HG03457 (cell line): ENCODE data around the gene CCDC107.
A peak's percentile ranks its signal among the peaks of the same experiment; 100 is the strongest.

Experiments
- ATAC-seq: cut with Tn5 transposase; IDR thresholded peaks from one replicate; pipeline ENCODE4 v1.9.1; 2021; ENCODE audit warnings: moderate number of reproducible peaks; ENCODE audit not compliant: unreplicated experiment

CCDC107 gene

DNA sequence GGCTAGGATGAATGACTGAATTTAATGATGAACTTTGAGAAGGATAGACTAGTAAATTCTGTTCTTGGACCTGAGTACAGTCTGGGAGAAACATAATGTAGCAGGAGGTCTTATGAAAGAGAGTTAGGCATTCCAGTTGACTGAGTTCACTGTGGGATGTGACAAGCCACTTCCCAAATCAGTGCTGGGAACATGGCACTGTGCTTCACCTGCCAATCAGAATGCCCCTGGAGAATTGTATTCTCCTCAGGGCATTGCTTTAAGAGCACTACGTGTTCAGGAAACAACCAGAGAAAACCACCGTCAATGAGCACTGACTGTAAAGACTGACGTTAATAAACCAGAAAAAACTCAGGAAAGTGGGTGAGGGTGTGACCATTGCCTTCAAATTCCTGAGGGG lies 1.2 kb downstream of the CCDC107 start:
- no peak for ATAC-seq

DNA sequence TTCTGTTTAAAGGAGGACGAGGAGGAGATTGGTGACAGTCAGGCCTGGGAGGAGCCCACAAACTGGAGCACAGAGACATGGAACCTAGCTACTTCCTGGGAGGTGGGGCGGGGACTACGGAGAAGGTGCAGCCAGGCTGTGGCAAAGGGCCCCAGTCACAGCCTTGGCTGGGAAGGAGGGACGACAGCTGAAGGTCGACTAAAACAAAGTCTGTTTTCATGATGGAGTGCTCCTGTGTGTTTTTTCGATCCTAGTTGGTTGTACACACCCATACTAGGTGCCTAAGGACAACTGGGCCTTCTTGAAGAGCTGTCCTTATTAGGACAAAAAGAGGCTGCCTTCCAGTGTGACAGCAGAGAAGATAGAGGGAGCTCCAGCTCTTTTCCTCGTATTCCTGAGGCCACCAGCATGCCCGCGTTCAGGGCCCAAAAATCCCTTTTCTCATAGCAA lies 2.9 kb downstream of the CCDC107 start:
- ATAC-seq = no peak

DNA sequence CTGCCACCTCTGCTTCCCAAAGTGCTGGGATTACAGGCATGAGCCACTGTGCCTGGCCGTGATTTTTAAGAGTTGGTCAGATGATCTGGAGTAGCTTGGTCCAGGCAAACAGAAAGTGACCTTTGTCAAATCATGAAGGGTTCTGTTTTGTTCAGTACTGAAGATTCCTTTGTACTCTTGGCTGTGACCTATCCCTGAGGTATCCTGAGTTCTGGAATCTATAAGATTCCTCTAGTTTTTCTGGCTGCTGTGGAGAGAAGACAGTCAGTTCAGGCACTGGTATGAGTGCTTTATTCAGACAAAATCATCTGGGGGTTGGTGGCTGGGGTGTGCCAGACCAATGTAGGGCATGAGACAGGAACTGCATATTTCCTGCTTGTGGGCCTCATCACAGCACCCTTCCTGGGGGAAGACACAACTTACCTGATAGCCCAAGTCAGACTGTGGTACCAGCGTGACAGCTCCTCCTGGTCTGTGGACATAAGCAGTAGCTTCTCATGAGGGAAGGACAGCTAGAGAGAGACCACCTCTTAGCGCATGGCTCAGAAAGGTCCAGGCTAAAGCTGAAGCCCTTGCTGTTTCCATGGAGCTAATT lies 3.8 kb downstream of the CCDC107 start:
- ATAC-seq = no peak

DNA sequence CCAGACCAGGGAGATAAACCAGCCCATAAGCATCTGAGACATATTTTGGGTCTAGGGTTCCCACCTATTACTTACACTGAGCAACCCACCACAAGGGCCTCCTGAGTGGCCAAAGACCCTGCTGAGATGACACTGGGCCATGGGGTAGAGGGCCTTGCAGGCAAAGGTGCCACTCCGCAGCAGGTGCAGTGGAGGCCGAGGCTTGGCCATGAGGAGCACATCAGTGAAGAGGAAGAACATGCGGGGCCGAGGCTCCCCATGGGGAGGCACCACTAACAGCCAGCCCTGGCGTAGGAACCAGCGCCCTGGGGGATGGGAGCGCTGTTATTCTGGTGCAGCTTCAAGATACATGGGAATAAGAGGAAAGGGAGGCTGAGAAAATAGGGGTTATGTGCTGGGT lies 4.3 kb downstream of the CCDC107 start:
- ATAC-seq = no peak

DNA sequence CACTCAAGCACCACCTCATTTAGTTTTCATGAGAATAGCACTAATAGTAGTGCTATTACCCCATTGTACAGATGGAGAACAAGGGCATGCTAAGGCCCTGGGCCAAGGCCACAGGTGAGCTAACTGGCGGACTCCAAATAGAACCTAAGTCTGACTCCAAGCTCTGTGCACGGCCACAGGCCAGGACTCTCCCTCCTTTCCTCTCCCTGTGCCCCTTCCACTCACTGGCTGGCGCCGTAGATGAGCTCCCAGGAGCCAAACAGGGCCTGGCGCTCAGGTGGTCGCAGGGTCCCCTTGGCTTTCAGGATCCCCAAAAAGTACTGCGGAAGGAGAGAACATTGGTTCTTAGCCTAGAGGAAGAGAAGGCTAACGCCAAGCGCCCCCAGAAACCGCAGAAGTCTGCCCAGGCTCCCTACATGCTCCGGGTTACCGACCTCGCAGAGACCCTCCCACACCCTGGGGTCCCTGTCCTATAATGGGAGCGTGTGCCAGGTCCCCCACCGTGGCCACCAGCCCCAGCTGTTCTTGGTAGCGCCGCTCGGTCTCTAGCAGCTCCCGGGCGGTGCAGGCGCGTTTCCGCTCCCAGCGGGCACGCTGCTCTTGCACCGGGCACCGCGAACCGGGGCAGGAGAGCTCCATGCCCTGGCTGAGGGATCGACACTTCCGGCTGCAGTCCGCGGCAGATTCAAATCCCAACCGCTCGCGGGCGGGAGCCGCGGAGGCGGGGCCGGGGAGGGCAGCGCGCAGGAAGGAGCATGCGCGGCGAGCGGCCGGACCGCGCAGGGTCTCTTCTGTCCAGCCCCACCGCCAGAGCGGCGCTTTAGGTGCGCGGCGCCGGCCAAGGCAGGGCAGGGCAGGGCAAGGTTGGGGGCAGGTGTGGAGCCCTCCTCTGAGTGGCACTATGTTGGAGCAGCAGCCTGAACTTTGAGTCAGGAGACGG lies 6.7 kb downstream of the CCDC107 start, which contains the start of gene ARHGEF39:
ARHGEF39 (minus strand) TSS at position 665 of the 940 bp plus-strand sequence; CDS start at position 639, 26 bp downstream.
- peak; percentile 44 for ATAC-seq

DNA sequence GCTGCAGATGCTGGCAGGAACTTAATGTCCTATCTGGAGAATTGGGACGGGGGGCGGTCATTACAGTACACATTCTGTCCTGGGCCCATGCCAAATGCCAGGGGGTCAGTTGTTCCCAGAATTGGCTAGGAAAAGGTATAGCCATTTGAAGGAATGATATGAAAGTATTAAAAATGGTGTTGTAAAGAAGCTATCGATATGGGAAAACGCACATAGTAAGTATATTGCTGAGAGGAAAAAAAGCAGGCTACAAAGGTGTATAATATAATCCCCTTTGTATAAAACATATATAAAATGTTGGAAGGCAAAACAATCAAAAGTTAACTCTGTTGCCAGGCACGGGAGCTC lies 7.4 kb downstream of the CCDC107 start:
- no peak for ATAC-seq

DNA sequence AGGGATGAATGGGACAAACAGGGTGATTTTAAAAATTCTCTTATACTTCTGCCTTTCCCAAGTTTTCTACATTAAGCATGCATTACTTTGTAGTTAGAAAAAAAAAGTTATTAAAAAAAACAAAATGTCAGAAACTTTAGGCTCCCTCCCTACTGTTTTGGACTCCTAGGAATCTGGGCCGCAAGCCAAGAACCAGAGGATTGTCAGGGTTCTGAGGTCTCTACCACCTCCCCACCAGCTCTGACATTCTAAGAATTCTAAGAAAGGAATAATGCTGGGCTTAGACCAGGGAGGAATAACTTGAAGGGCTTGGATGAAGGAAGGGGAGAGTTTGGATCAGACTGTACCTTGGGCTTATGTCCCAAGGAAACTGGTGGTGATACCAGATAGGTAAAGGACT lies 8.0 kb downstream of the CCDC107 start:
- no peak for ATAC-seq

DNA sequence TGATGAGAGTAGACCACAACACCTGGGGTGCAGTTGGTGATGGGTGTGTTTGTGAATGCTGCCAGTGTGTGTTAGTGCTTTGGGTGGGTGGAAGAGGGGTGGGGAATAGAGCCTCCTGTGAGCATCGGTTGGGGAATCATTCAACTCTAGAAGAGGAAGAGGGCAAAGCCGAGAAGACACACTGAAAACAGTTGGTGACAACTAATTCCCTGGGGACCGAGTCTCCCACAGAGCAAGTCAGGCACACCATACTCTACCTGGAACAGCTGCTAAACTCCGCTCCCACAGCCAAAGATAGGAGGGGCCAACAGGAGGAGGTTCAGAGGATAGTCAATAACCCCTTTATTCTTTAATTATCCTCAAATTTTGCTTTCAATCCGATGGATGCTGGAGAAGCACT lies 8.5 kb downstream of the CCDC107 start:
- ATAC-seq = no peak

DNA sequence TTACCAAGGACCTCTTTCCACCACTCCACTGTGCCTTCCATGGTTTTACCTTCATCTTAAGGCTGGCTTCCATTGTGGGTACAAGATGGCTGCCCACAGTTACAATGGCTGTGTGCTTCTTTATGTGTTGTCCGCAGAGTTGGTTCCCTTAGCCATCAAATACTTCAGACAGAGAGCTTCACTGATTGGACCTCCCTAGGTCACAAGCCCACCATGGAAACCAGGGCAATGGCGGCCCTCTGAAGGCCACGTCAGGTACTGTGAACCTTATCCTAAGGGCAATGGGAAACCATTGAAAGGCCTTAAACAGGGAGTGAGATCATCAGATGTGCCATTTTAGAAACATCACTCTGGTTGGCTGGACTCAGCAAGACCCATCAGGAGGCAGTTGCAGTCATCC lies 9.8 kb downstream of the CCDC107 start:
- ATAC-seq = no peak

DNA sequence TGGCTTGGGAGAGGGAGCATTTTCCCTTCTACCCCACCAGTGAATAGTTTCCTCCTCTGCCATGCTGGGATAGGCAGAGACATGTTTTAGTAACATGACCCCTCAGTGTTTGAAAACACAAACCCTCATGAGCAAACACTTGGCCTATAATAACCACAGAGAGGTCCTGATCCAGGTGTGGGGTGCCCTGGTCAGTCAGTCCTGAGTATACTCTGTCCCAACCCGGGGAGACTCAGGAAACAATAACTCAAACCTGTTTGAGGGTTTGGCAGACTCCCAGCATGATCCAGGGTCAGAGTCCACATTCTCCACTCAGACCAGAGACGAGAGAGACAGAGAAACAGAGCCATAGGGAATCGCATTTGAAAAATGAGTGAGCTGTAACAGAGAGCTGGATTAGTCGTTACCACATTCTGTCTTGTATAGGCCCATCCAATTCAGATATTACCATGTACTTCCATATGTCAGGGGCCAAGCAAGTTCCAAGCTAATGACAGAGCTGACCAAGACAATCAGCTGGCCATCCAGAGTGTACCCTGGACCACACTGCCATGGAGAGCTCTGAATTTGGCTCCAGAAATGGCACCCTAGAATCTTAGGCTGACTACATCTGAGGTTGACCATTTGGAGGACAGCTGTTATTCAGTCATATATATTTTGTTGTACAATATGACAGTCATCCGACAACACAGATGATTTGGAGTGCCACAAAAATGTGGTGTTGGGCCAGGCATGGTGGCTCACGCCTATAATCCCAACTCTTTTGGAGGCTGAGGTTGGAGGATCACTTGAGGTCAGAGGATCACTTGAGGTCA lies 11.4 kb downstream of the CCDC107 start:
- no peak for ATAC-seq

DNA sequence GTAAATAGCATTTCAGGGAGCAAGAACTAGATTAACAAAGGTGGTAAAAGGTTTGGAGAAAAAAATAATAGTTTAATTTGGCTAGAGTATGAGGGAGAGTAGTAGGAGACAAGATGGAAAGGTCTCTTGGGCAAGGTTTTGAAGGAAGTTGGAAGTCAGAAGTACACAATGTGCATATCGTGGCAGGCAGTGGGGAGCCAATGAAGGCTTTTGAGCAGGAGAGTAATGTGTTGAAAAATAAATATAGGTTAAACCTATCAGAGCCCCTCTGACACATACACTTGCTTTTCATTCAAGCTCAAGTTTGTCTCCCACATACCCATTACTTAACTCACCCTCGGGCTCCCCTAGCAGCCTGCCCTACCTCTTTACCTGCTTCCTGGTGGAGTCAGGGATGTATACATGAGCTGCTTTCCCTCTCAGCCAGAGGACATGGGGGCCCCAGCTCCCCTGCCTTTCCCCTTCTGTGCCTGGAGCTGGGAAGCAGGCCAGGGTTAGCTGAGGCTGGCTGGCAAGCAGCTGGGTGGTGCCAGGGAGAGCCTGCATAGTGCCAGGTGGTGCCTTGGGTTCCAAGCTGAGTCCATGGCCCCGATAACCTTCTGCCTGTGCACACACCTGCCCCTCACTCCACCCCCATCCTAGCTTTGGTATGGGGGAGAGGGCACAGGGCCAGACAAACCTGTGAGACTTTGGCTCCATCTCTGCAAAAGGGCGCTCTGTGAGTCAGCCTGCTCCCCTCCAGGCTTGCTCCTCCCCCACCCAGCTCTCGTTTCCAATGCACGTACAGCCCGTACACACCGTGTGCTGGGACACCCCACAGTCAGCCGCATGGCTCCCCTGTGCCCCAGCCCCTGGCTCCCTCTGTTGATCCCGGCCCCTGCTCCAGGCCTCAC lies 15.3 kb downstream of the CCDC107 start, which contains the start of gene CA9:
CA9 (plus strand) TSS at position 797 of the 893 bp plus-strand sequence; CDS start at position 829, 32 bp downstream.
- ATAC-seq = no peak

DNA sequence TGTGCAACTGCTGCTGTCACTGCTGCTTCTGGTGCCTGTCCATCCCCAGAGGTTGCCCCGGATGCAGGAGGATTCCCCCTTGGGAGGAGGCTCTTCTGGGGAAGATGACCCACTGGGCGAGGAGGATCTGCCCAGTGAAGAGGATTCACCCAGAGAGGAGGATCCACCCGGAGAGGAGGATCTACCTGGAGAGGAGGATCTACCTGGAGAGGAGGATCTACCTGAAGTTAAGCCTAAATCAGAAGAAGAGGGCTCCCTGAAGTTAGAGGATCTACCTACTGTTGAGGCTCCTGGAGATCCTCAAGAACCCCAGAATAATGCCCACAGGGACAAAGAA lies 15.9 kb downstream of the CCDC107 start:
- ATAC-seq = no peak

DNA sequence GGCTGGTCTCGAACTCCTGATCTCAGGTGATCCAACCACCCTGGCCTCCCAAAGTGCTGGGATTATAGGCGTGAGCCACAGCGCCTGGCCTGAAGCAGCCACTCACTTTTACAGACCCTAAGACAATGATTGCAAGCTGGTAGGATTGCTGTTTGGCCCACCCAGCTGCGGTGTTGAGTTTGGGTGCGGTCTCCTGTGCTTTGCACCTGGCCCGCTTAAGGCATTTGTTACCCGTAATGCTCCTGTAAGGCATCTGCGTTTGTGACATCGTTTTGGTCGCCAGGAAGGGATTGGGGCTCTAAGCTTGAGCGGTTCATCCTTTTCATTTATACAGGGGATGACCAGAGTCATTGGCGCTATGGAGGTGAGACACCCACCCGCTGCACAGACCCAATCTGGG lies 17.1 kb downstream of the CCDC107 start:
- ATAC-seq = no peak

DNA sequence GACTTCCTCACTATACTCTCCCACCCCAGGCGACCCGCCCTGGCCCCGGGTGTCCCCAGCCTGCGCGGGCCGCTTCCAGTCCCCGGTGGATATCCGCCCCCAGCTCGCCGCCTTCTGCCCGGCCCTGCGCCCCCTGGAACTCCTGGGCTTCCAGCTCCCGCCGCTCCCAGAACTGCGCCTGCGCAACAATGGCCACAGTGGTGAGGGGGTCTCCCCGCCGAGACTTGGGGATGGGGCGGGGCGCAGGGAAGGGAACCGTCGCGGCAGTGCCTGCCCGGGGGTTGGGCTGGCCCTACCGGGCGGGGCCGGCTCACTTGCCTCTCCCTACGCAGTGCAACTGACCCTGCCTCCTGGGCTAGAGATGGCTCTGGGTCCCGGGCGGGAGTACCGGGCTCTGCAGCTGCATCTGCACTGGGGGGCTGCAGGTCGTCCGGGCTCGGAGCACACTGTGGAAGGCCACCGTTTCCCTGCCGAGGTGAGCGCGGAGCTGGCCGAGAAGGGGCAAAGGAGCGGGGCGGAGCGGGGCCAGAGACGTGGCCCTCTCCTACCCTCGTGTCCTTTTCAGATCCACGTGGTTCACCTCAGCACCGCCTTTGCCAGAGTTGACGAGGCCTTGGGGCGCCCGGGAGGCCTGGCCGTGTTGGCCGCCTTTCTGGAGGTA lies 17.8 kb downstream of the CCDC107 start:
- ATAC-seq = no peak

DNA sequence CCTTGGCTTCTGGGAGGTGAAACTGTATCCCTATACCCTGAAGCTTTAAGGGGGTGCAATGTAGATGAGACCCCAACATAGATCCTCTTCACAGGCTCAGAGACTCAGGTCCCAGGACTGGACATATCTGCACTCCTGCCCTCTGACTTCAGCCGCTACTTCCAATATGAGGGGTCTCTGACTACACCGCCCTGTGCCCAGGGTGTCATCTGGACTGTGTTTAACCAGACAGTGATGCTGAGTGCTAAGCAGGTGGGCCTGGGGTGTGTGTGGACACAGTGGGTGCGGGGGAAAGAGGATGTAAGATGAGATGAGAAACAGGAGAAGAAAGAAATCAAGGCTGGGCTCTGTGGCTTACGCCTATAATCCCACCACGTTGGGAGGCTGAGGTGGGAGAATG lies 21.0 kb downstream of the CCDC107 start:
- ATAC-seq = no peak

DNA sequence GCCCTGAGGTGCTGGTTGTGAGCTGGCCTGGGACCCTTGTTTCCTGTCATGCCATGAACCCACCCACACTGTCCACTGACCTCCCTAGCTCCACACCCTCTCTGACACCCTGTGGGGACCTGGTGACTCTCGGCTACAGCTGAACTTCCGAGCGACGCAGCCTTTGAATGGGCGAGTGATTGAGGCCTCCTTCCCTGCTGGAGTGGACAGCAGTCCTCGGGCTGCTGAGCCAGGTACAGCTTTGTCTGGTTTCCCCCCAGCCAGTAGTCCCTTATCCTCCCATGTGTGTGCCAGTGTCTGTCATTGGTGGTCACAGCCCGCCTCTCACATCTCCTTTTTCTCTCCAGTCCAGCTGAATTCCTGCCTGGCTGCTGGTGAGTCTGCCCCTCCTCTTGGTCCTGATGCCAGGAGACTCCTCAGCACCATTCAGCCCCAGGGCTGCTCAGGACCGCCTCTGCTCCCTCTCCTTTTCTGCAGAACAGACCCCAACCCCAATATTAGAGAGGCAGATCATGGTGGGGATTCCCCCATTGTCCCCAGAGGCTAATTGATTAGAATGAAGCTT lies 21.8 kb downstream of the CCDC107 start:
- no peak for ATAC-seq

DNA sequence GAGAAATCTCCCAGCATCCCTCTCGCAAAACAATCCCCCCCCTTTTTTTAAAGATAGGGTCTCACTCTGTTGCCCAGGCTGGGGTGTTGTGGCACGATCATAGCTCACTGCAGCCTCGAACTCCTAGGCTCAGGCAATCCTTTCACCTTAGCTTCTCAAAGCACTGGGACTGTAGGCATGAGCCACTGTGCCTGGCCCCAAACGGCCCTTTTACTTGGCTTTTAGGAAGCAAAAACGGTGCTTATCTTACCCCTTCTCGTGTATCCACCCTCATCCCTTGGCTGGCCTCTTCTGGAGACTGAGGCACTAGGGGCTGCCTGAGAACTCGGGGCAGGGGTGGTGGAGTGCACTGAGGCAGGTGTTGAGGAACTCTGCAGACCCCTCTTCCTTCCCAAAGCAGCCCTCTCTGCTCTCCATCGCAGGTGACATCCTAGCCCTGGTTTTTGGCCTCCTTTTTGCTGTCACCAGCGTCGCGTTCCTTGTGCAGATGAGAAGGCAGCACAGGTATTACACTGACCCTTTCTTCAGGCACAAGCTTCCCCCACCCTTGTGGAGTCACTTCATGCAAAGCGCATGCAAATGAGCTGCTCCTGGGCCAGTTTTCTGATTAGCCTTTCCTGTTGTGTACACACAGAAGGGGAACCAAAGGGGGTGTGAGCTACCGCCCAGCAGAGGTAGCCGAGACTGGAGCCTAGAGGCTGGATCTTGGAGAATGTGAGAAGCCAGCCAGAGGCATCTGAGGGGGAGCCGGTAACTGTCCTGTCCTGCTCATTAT lies 22.4 kb downstream of the CCDC107 start:
- no peak for ATAC-seq

DNA sequence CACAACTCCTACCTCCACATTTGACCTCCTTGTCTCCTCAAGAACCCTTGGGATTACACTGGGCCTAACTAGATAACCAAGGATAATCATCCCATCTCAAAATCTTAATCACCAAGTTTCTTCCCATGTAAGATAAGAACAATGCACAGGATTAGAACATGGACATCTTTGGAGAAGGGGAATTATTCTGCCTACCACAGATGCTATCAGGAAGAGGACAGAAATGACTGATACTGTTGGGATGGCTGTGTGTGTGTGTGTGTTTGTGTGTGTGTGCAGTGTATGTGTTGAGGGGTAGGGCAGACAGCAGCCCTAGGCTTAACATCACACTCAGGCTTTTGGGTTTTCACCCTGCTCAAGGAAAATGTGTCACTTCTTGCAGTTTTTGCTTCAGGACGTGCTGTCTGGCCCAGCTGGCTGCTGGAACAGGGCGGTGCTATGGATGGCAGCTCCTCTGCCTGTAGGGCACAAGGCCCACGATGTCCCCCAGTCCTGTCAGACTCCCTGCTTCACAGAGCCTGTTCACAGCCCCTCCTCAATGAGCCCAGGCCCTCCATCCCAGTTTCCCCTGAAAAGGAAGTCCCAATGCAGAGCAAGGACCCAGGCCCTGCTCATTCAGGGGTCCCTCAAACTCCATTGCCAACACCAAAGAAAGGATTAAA lies 23.4 kb downstream of the CCDC107 start:
- ATAC-seq = no peak
